KMS-11 (cell line): ENCODE results near the gene CDC45.

Experiments
- H2AFZ ChIP-seq: fragments of 200-600 bp; sonication (generic); 2 replicates; pipeline ENCODE4 v1.6.1; 2016; ENCODE audit warnings: antibody characterized with exemption, mixed run types, low read depth
- H3K27ac ChIP-seq: fragments of 200-600 bp; sonication (generic); 2 replicates; pipeline ENCODE4 v1.6.1; 2016; ENCODE audit warnings: mild to moderate bottlenecking, mixed run types
- H3K27me3 ChIP-seq: fragments of 200-600 bp; sonication (generic); 2 replicates; pipeline ENCODE4 v1.6.1; 2017; ENCODE audit warnings: mild to moderate bottlenecking, low read depth, mixed run types, moderate library complexity; ENCODE audit not compliant: insufficient read depth
- H3K36me3 ChIP-seq: fragments of 200-600 bp; sonication (generic); 2 replicates; pipeline ENCODE4 v1.6.1; 2017; ENCODE audit warnings: mild to moderate bottlenecking, mixed run types; ENCODE audit not compliant: insufficient read depth
- H3K4me1 ChIP-seq: fragments of 200-600 bp; sonication (generic); 2 replicates; pipeline ENCODE4 v1.6.1; 2016; ENCODE audit warnings: mild to moderate bottlenecking, low read depth, mixed run types; ENCODE audit not compliant: poor library complexity, severe bottlenecking
- H3K4me2 ChIP-seq: fragments of 200-600 bp; sonication (generic); 2 replicates; pipeline ENCODE4 v1.7.0; 2016; ENCODE audit warnings: mild to moderate bottlenecking, mixed run types
- H3K4me3 ChIP-seq: fragments of 200-600 bp; sonication (generic); IDR thresholded peaks from 2 replicates; pipeline ENCODE4 v1.6.1; 2017; ENCODE audit warnings: low read depth, low read length, mixed read lengths; ENCODE audit not compliant: insufficient read depth
- H3K79me2 ChIP-seq: fragments of 200-600 bp; sonication (generic); 2 replicates; pipeline ENCODE4 v1.6.1; 2016; ENCODE audit warnings: low read depth, mixed run types; ENCODE audit not compliant: insufficient read depth
- H3K9ac ChIP-seq: fragments of 200-600 bp; sonication (generic); 2 replicates; pipeline ENCODE4 v1.6.1; 2016; ENCODE audit warnings: mild to moderate bottlenecking, mixed run types
- H4K20me1 ChIP-seq: fragments of 200-600 bp; sonication (generic); 2 replicates; pipeline ENCODE4 v1.6.1; 2016; ENCODE audit warnings: mild to moderate bottlenecking, mixed run types; ENCODE audit not compliant: insufficient read depth
- CTCF ChIP-seq: fragments of 200-600 bp; sonication (generic); conservative IDR thresholded peaks from 2 replicates; pipeline ENCODE4 v1.6.1; 2017; ENCODE audit warnings: low read depth, mild to moderate bottlenecking, antibody characterized with exemption, low read length, moderate library complexity, mixed read lengths

Gene CDC45

DNA sequence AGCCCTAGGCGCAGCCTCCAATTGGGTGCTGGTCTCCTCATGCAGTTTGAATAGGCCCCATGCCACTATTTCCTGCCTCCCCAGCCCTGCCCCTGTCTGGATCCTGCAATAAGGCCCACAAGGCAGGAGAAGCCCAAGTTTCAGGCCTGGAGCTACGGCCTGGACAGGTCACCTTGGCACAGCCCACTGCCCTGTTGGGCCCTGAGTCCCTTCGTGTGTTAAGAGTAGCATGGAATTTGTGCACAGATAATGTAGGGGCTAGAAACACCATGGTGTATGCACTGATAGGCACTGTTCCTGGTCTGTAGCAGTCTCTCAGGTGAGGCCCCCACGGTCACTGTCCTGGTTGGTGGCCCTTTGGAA, 20.1 kb downstream of the CDC45 start:
- Histone ChIP-seq H3K4me1 (no peaks in the 10 kb centered on the region), H4K20me1 (no peaks in the 10 kb centered on the region), H3K9ac (no peak overlapping the region), H3K27me3 (no peaks in the 10 kb centered on the region), H3K79me2 (no peaks in the 10 kb centered on the region), H2AFZ (no peak overlapping the region), H3K4me2 (no peak overlapping the region), H3K27ac (no peak overlapping the region), H3K4me3 (no peak overlapping the region), H3K36me3 (no peaks in the 10 kb centered on the region; the same call in 1 of the 2 replicates)
- TF ChIP-seq CTCF = no peak

DNA sequence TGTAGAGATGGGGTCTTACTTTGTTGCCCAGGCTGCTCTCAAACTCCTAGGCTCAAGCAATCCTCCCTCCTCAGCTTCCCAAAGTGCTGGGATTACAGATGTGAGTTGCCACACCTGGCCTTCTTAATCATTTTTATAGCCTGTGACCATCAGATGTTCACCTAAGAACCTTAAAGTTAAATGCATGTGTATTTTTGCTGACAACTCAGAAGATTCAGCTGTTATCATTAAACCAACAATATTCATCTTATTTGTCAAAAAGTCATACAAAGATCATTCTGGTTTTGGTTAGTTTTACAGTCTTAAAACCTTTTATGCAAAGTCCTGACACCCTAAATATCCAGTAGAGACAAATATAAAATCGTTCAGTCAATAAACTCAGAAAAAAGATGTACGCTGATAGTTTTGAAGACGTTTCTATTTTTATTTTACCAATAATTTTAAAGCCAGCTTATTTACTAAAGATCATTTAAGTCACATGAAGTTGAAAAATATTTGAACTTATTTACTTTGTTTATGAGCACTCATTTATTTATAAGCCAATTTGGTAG, 22.3 kb downstream of the CDC45 start:
- no peak overlapping the region for H3K4me3 ChIP-seq
- no peaks in the 10 kb centered on the region for H3K36me3 ChIP-seq
- H3K9ac ChIP-seq = no peak overlapping the region
- no peaks in the 10 kb centered on the region for H4K20me1 ChIP-seq
- H2AFZ ChIP-seq = no peak overlapping the region
- H3K4me1 ChIP-seq = no peaks in the 10 kb centered on the region
- H3K4me2 ChIP-seq = no peak overlapping the region
- no peak for TF ChIP-seq CTCF
- H3K79me2 ChIP-seq = no peaks in the 10 kb centered on the region
- H3K27ac ChIP-seq = no peak overlapping the region
- no peaks in the 10 kb centered on the region for H3K27me3 ChIP-seq

- Histone ChIP-seq H3K27ac (no peak overlapping the region), H3K36me3 (no peaks in the 10 kb centered on the region), H3K27me3 (no peaks in the 10 kb centered on the region), H3K4me1 (no peaks in the 10 kb centered on the region), H4K20me1 (no peaks in the 10 kb centered on the region), H3K79me2 (no peaks in the 10 kb centered on the region), H3K9ac (no peak overlapping the region), H3K4me2 (no peak overlapping the region), H3K4me3 (no peak overlapping the region), H2AFZ (no peak overlapping the region)
- TF ChIP-seq CTCF = no peak
Observed at GRCh38 chr22:19503367-19503766, 23.6 kb downstream of the CDC45 start.

- Histone ChIP-seq H3K4me2 (no peak overlapping the region), H3K9ac (no peak overlapping the region), H2AFZ (no peak overlapping the region), H3K27ac (no peak overlapping the region), H3K36me3 (no peaks in the 10 kb centered on the region), H3K27me3 (no peaks in the 10 kb centered on the region), H3K79me2 (no peaks in the 10 kb centered on the region), H4K20me1 (no peaks in the 10 kb centered on the region), H3K4me3 (no peak overlapping the region), H3K4me1 (no peaks in the 10 kb centered on the region)
- no peak for TF ChIP-seq CTCF
Observed at GRCh38 chr22:19503869-19504268, 24.1 kb downstream of the CDC45 start.
